ENCODE data around the gene AASDH.

DNA sequence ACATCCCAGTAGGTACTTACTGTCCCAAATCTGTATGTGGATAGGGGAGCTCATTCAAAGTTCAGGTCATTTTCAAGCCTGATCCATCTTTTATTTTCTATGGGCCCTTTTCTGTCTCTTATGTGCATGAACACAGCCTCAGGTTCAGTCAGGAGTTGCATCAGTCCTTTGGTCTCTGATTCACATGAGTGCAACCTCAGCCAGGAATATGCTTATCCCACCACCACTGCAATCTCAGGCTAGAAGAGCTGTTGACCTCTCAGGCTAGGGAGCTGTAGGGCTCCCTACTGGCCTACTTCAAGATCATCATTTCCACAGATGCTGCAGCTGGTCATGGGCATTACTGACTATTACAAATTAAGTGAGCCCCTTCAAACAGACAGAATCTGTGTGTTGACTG is 27.2 kb downstream of the AASDH start:
- TF ChIP-seq EZH2 (IDR thresholded peaks at IDR 0.05; ENCODE audit: borderline replicate concordance, insufficient read depth, low read depth, low read length, poor library complexity, severe bottlenecking): no peak
- TF ChIP-seq, protein P1, sequence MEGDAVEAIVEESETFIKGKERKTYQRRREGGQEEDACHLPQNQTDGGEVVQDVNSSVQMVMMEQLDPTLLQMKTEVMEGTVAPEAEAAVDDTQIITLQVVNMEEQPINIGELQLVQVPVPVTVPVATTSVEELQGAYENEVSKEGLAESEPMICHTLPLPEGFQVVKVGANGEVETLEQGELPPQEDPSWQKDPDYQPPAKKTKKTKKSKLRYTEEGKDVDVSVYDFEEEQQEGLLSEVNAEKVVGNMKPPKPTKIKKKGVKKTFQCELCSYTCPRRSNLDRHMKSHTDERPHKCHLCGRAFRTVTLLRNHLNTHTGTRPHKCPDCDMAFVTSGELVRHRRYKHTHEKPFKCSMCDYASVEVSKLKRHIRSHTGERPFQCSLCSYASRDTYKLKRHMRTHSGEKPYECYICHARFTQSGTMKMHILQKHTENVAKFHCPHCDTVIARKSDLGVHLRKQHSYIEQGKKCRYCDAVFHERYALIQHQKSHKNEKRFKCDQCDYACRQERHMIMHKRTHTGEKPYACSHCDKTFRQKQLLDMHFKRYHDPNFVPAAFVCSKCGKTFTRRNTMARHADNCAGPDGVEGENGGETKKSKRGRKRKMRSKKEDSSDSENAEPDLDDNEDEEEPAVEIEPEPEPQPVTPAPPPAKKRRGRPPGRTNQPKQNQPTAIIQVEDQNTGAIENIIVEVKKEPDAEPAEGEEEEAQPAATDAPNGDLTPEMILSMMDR (IDR thresholded peaks at IDR 0.05): no peak

All from B cell (primary cell).